WERI-Rb-1 (cell line): ENCODE results near the gene TFB2M.
"Not testable (repeated sequence)": the region's sequence is repeated elsewhere in the genome, so short reads cannot be mapped to it uniquely, and the experiment has no call there.

ENCODE experiments used
- DNase-seq: peaks from one replicate; pipeline ENCODE4 v3.0.0-alpha.2; 2020
- H3K27ac ChIP-seq: fragments of 250-450 bp; sonication (Bioruptor Pico); 2 replicates; pipeline ENCODE4 v1.5.1; 2020; ENCODE audit warnings: mild to moderate bottlenecking, moderate library complexity
- H3K27me3 ChIP-seq: fragments of 250-450 bp; sonication (Bioruptor Pico); 2 replicates; pipeline ENCODE4 v1.5.1; 2021; ENCODE audit warnings: mild to moderate bottlenecking, low read depth, moderate library complexity; ENCODE audit not compliant: insufficient read depth, severe bottlenecking
- H3K36me3 ChIP-seq: fragments of 250-450 bp; sonication (Bioruptor Pico); 2 replicates; pipeline ENCODE4 v1.5.1; 2020; ENCODE audit warnings: mild to moderate bottlenecking, moderate library complexity
- H3K4me3 ChIP-seq: 2 replicates; pipeline ENCODE4 v1.5.1; 2011; ENCODE audit warnings: low read depth, mild to moderate bottlenecking, control low read depth, low read length
- H3K9me3 ChIP-seq: fragments of 250-450 bp; sonication (Bioruptor Pico); 2 replicates; pipeline ENCODE4 v1.5.1; 2021; ENCODE audit warnings: mild to moderate bottlenecking, moderate library complexity; ENCODE audit not compliant: severe bottlenecking
- CTCF ChIP-seq: IDR thresholded peaks from 2 replicates; pipeline ENCODE4 v1.5.1; 2011; ENCODE audit warnings: low read depth, mild to moderate bottlenecking, control low read depth, inconsistent platforms, low read length

The TFB2M gene

GRCh38 chr1:246566813-246567645, 968 bp upstream of the TFB2M start:
- peaks cover 26% of the 10 kb centered on the region for H3K36me3 ChIP-seq
- H3K27me3 ChIP-seq: no peaks in the 10 kb centered on the region
- DNase-seq: no peak
- H3K27ac ChIP-seq: peak overlapping the region; percentile 89
- H3K9me3 ChIP-seq: no peaks in the 10 kb centered on the region
- peak overlapping the region; percentile 86 for H3K4me3 ChIP-seq
- TF ChIP-seq CTCF: no peak

GRCh38 chr1:246565751-246566127, 322 bp downstream of the TFB2M start:
- Histone ChIP-seq H3K36me3 (peaks cover 27% of the 10 kb centered on the region), H3K27ac (peak overlapping the region; percentile 51), H3K4me3 (peak overlapping the region; percentile 86), H3K27me3 (no peaks in the 10 kb centered on the region), H3K9me3 (no peaks in the 10 kb centered on the region)
- no peak for TF ChIP-seq CTCF
- DNase-seq: no peak

- Histone ChIP-seq H3K36me3 (peaks cover 31% of the 10 kb centered on the region), H3K4me3 (peak overlapping the region; percentile 86), H3K27me3 (no peaks in the 10 kb centered on the region), H3K9me3 (no peaks in the 10 kb centered on the region), H3K27ac (peak overlapping the region; percentile 51)
- no peak for DNase-seq
- TF ChIP-seq CTCF: no peak
Observed at GRCh38 chr1:246564839-246565750, 966 bp downstream of the TFB2M start.

- not testable (repeated sequence) for H3K27me3 ChIP-seq, H3K9me3 ChIP-seq, H3K4me3 ChIP-seq, H3K27ac ChIP-seq, DNase-seq
- peaks cover 58% of the 10 kb centered on the region for H3K36me3 ChIP-seq
Observed at GRCh38 chr1:246560833-246561232, 5.2 kb downstream of the TFB2M start.

- H3K9me3 ChIP-seq: no peaks in the 10 kb centered on the region
- DNase-seq: no peak
- no peak overlapping the region for H3K4me3 ChIP-seq
- TF ChIP-seq CTCF: no peak
- peaks cover 66% of the 10 kb centered on the region for H3K36me3 ChIP-seq
- H3K27ac ChIP-seq: no peak overlapping the region
- H3K27me3 ChIP-seq: no peaks in the 10 kb centered on the region
Observed at GRCh38 chr1:246559310-246559709, 6.8 kb downstream of the TFB2M start.

GRCh38 chr1:246558041-246558440, 8.0 kb downstream of the TFB2M start:
- no peak for TF ChIP-seq CTCF
- H3K36me3 ChIP-seq: peaks cover 59% of the 10 kb centered on the region
- H3K4me3 ChIP-seq: no peak overlapping the region

More at GRCh38 chr1:246558041-246558440, 8.0 kb downstream of the TFB2M start:
- Histone ChIP-seq H3K9me3 (no peaks in the 10 kb centered on the region), H3K27me3 (no peaks in the 10 kb centered on the region), H3K27ac (no peak overlapping the region)
- DNase-seq: no peak
